RWPE1 (cell line): ENCODE data around the gene BIN2.

Experiments used
- CTCF ChIA-PET: fragments of 350-600 bp; sonication (Branson Sonifier 250); formaldehyde crosslinking; extraction: SDS; loops from one replicate; lab custom pipeline; 2021; lab: Yijun Ruan, JAX
- POLR2A ChIA-PET: fragments of 400-600 bp; formaldehyde crosslinking; extraction: SDS; loops from one replicate; lab custom pipeline; 2020; ENCODE audit warnings: antibody characterized with exemption; ENCODE audit not compliant: low non-redundant PET; lab: Yijun Ruan, JAX
- DNase-seq: peaks from one replicate; pipeline ENCODE4 v3.0.0; 2012; ENCODE audit warnings: low spot score
- H3K27ac ChIP-seq: fragments of 450-650 bp; 2 replicates; pipeline ENCODE4 v1.5.1; 2017
- CTCF ChIP-seq: fragments of 450-650 bp; conservative IDR thresholded peaks from 2 replicates; pipeline ENCODE4 v1.5.1; 2017; ENCODE audit warnings: low read depth, mild to moderate bottlenecking

BIN2 gene

GRCh38 chr12:51348116-51348515 is 24.1 kb upstream of the BIN2 start:
- no peak overlapping the region for H3K27ac ChIP-seq
- no peak for TF ChIP-seq CTCF
- POLR2A ChIA-PET = no interaction called here
- CTCF ChIA-PET = no interaction called here
- no peak for DNase-seq

- no peak for DNase-seq
- CTCF ChIA-PET = no interaction called here
- TF ChIP-seq CTCF = no peak
- POLR2A ChIA-PET = no interaction called here
- no peak within 1 kb of the TSS for H3K27ac ChIP-seq
Observed at GRCh38 chr12:51346581-51346980, 22.6 kb upstream of the BIN2 start, which contains the start of gene CELA1. Gene CELA1 (minus strand): TSS chr12:51346679. CDS start chr12:51346638, 41 bp downstream.

- CTCF ChIA-PET = interaction anchor here (1.2 kb wide), 1 partner anchor 76 kb away, joined by 4 read pairs; no protein-coding TSS in a partner anchor
- POLR2A ChIA-PET = no interaction called here
- DNase-seq = no peak
- no peak for TF ChIP-seq CTCF
- H3K27ac ChIP-seq = no peak overlapping the region
Observed at GRCh38 chr12:51345681-51346080, 21.7 kb upstream of the BIN2 start.

GRCh38 chr12:51343201-51343600 is 19.2 kb upstream of the BIN2 start:
- no peak overlapping the region for H3K27ac ChIP-seq

GRCh38 chr12:51342416-51342815 is 18.4 kb upstream of the BIN2 start:
- ChIA-PET POLR2A (no interaction called here), CTCF (no interaction called here)
- no peak for DNase-seq
- no peak overlapping the region for H3K27ac ChIP-seq
- TF ChIP-seq CTCF = no peak

More at GRCh38 chr12:51343201-51343600, 19.2 kb upstream of the BIN2 start:
- ChIA-PET POLR2A (no interaction called here), CTCF (no interaction called here)
- DNase-seq = no peak
- TF ChIP-seq CTCF = no peak

- TF ChIP-seq CTCF = peak; percentile 97
- CTCF ChIA-PET = interaction anchor here (0.5 to 2.3 kb wide), 17 partner anchors 9 to 836 kb away, joined by 3 to 27 read pairs (median 3); partner anchors contain the start of genes DIP2B, POU6F1 and SMAGP
- POLR2A ChIA-PET = interaction anchor here (0.5 to 1.4 kb wide), 2 partner anchors 102 to 109 kb away, joined by 5 to 8 read pairs; partner anchors contain the start of gene DAZAP2
- DNase-seq = peak; percentile 68
- H3K27ac ChIP-seq = no peak overlapping the region
Observed at GRCh38 chr12:51341251-51342007, 17.5 kb upstream of the BIN2 start.
